GM06990 (cell line): ENCODE measurements around the gene CIB4.

ENCODE experiments used
- DNase-seq: peaks from one replicate; pipeline ENCODE4 v3.0.0-alpha.2; 2011; ENCODE audit not compliant: insufficient read length; ENCODE audit errors: extremely low read depth
- H3K27me3 ChIP-seq: replicated peaks from 2 replicates; pipeline ENCODE4 v1.6.0; 2011; ENCODE audit warnings: low read length; ENCODE audit not compliant: control insufficient read depth, insufficient read depth
- H3K36me3 ChIP-seq: 2 replicates; pipeline ENCODE4 v1.5.1; 2011; ENCODE audit warnings: low read length; ENCODE audit not compliant: control insufficient read depth, insufficient read depth
- H3K4me3 ChIP-seq: replicated peaks from 2 replicates; pipeline ENCODE4 v1.5.1; 2011; ENCODE audit warnings: low read depth, mild to moderate bottlenecking, control low read depth, low read length
- CTCF ChIP-seq: IDR thresholded peaks from 2 replicates; pipeline ENCODE4 v1.5.1; 2011; ENCODE audit warnings: low read length, control low read depth, mild to moderate bottlenecking, inconsistent platforms; ENCODE audit not compliant: insufficient read depth, poor library complexity, severe bottlenecking

The CIB4 gene

GRCh38 chr2:26610504-26611335 is 30.4 kb downstream of the CIB4 start:
- Histone ChIP-seq H3K4me3 (no peak overlapping the region), H3K36me3 (no peaks in the 10 kb centered on the region), H3K27me3 (no peaks in the 10 kb centered on the region; the same call in none of the 2 replicates)
- DNase-seq: no peak
- TF ChIP-seq CTCF: no peak

GRCh38 chr2:26609839-26610277 is 31.3 kb downstream of the CIB4 start:
- no peak for TF ChIP-seq CTCF
- DNase-seq: no peak
- no peaks in the 10 kb centered on the region; the same call in none of the 2 replicates for H3K27me3 ChIP-seq

GRCh38 chr2:26609205-26609631 is 31.9 kb downstream of the CIB4 start:
- DNase-seq: no peak
- Histone ChIP-seq H3K4me3 (no peak overlapping the region), H3K36me3 (no peaks in the 10 kb centered on the region), H3K27me3 (no peaks in the 10 kb centered on the region; the same call in none of the 2 replicates)
- no peak for TF ChIP-seq CTCF

More at GRCh38 chr2:26609839-26610277, 31.3 kb downstream of the CIB4 start:
- H3K36me3 ChIP-seq: no peaks in the 10 kb centered on the region
- no peak overlapping the region for H3K4me3 ChIP-seq

- H3K4me3 ChIP-seq: no peak overlapping the region
- H3K27me3 ChIP-seq: no peaks in the 10 kb centered on the region; the same call in none of the 2 replicates
- no peak for TF ChIP-seq CTCF
- no peak for DNase-seq
- no peaks in the 10 kb centered on the region for H3K36me3 ChIP-seq
Measured at GRCh38 chr2:26608557-26608956, 32.6 kb downstream of the CIB4 start.

- Histone ChIP-seq H3K27me3 (no peaks in the 10 kb centered on the region; the same call in none of the 2 replicates), H3K36me3 (no peaks in the 10 kb centered on the region), H3K4me3 (no peak overlapping the region)
- DNase-seq: no peak
- no peak for TF ChIP-seq CTCF
Measured at GRCh38 chr2:26607698-26608097, 33.5 kb downstream of the CIB4 start.
